Keratinocyte (primary cell): ENCODE data around the gene FAM3C. TPM values are rescaled to one million over a fixed set of nuclear protein-coding genes. Genes with fewer than 3 reads are reported as not detected.

ENCODE experiments used
- DNase-seq: peaks from one replicate; pipeline ENCODE4 v3.0.0-alpha.2; 2011; ENCODE audit warnings: low read depth, missing footprints, low spot score
- FAIRE-seq: peaks from 2 replicates; lab custom pipeline; 2011; peaks lifted over from hg19 to GRCh38; lab: Jason Lieb, UNC
- H2AFZ ChIP-seq: 2 replicates; pipeline ENCODE4 v1.6.0; 2012; ENCODE audit warnings: low read length, control low read depth, inconsistent platforms; ENCODE audit not compliant: control insufficient read depth
- H3K27ac ChIP-seq: 2 replicates; pipeline ENCODE4 v1.5.1; 2011; ENCODE audit warnings: low read length; ENCODE audit not compliant: control insufficient read depth, insufficient read depth
- H3K27me3 ChIP-seq: 3 replicates; pipeline ENCODE4 v1.6.0; 2011; ENCODE audit warnings: low read length; ENCODE audit not compliant: control insufficient read depth, insufficient read depth; ENCODE audit errors: extremely low read depth
- H3K36me3 ChIP-seq, 2 experiments: 2 replicates in 1 of 2; 3 replicates in 1 of 2; pipeline ENCODE4 v1.5.1; 2011; ENCODE audit warnings: low read length in 2 of 2, mild to moderate bottlenecking in 1 of 2; ENCODE audit not compliant: control insufficient read depth in 2 of 2, insufficient read depth in 2 of 2; ENCODE audit errors: extremely low read depth in 1 of 2
- H3K4me1 ChIP-seq: 3 replicates; pipeline ENCODE4 v1.5.1; 2011; ENCODE audit warnings: low read length; ENCODE audit not compliant: control insufficient read depth, insufficient read depth; ENCODE audit errors: extremely low read depth
- H3K4me2 ChIP-seq: 3 replicates; pipeline ENCODE4 v1.6.0; 2011; ENCODE audit warnings: low read depth, low read length; ENCODE audit not compliant: control insufficient read depth, insufficient read depth; ENCODE audit errors: extremely low read depth
- H3K4me3 ChIP-seq, 3 experiments: fragments of 200-600 bp in 1 of 3; sonication (generic) in 1 of 3; 2 replicates in 2 of 3; 3 replicates in 1 of 3; pipeline ENCODE4 v1.5.1; 2011 to 2016; ENCODE audit warnings: low read length in 3 of 3, mild to moderate bottlenecking in 3 of 3, control low read depth in 2 of 3, inconsistent platforms in 1 of 3, low read depth in 1 of 3, mixed read lengths in 1 of 3, mixed run types in 1 of 3, moderate library complexity in 1 of 3; ENCODE audit not compliant: control insufficient read depth in 2 of 3, insufficient read depth in 2 of 3; ENCODE audit errors: extremely low read depth in 1 of 3
- H3K79me2 ChIP-seq: 2 replicates; pipeline ENCODE4 v1.6.0; 2012; ENCODE audit warnings: low read length; ENCODE audit not compliant: control insufficient read depth, insufficient read depth
- H3K9ac ChIP-seq: 3 replicates; pipeline ENCODE4 v1.6.0; 2011; ENCODE audit warnings: low read length; ENCODE audit not compliant: control insufficient read depth, insufficient read depth; ENCODE audit errors: extremely low read depth
- H3K9me1 ChIP-seq: 3 replicates; pipeline ENCODE4 v1.6.0; 2011; ENCODE audit warnings: low read length; ENCODE audit not compliant: control insufficient read depth, insufficient read depth; ENCODE audit errors: extremely low read depth
- H3K9me3 ChIP-seq: 2 replicates; pipeline ENCODE4 v1.5.1; 2012; ENCODE audit warnings: low read depth, low read length; ENCODE audit not compliant: control insufficient read depth
- H4K20me1 ChIP-seq: 3 replicates; pipeline ENCODE4 v1.6.0; 2011; ENCODE audit warnings: low read length; ENCODE audit not compliant: control insufficient read depth, insufficient read depth; ENCODE audit errors: extremely low read depth
- EZH2 ChIP-seq: IDR thresholded peaks from one replicate; pipeline ENCODE4 v1.6.1; 2012; ENCODE audit warnings: inconsistent platforms, mild to moderate bottlenecking, low read length, moderate library complexity
- dilution Hi-C: fragments of 300-500 bp; cut with MboI; formaldehyde crosslinking; loops from one replicate; pipeline ENCODE4 v1.7.0; 2020; ENCODE audit warnings: low sequenced_read_pairs; ENCODE audit not compliant: extremely low pct_ligation_motif_present
- polyA plus RNA-seq, 5 experiments: library from polyadenylated mRNA; depleted of rRNA in 3 of 5; stranded (reverse) in 3 of 5; stranded (forward) in 1 of 5; unstranded in 1 of 5; fragments of >200 nt; gene quantifications; 1 replicate in 1 of 5; 2 replicates in 3 of 5; 3 replicates in 1 of 5; pipeline versions ENCODE4 v1.2.1 to v1.2.3, GENCODE V29; 2011 to 2012; ENCODE audit warnings: missing spikeins in 2 of 5, low read depth in 1 of 5, low replicate concordance in 1 of 5
- TF ChIP-seq, protein P1 (sequence below), 3 experiments: IDR thresholded peaks in 1 of 3; conservative IDR thresholded peaks in 1 of 3; optimal IDR thresholded peaks in 1 of 3; 2 replicates in 2 of 3; 3 replicates in 1 of 3; pipeline versions ENCODE3 to v1.5.1; 2011; ENCODE audit warnings: low read length in 3 of 3, mild to moderate bottlenecking in 3 of 3, moderate library complexity in 2 of 3, control low read depth in 1 of 3, inconsistent platforms in 1 of 3; ENCODE audit not compliant: insufficient read depth in 2 of 3; ENCODE audit errors: extremely low read depth in 1 of 3

FAM3C gene
- polyA plus RNA-seq, 1 donor (not counting 4 experiments of a cell fraction or from before 2014, with no cell fraction given) = 93.5 TPM

DNA sequence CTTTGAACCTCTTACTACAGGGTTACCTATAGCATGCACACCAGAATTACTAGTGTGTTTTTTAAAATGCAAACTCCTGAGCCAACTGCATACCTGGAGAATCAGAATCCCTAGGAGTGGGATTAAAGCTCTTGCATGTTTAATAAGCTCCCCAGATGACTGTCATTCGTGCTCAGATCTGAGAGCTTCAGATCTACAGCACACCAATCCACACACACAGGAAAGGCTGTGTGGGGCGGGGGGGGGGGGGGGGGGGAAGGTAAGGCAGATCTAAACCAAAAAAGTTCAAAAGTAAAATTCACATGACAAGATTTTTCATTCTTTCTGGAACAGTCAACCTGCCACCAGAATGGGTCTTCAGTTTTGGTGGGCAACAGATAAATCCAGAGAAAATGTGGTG is 5.5 kb downstream of the FAM3C start:
- peaks cover 4% of the 10 kb centered on the region for H3K4me1 ChIP-seq

GRCh38 chr7:121390109-121390508 is 6.0 kb downstream of the FAM3C start:
- dilution Hi-C loops = loop anchor here (25.0 kb wide), 1 partner anchor 172 kb away; no protein-coding TSS in a partner anchor
- no peaks in the 10 kb centered on the region for H3K27me3 ChIP-seq
- no peak overlapping the region for H2AFZ ChIP-seq
- H3K79me2 ChIP-seq = peaks cover 96% of the 10 kb centered on the region
- H3K9me3 ChIP-seq = no peaks in the 10 kb centered on the region
- no peaks in the 10 kb centered on the region for H3K9me1 ChIP-seq
- no peak for TF ChIP-seq EZH2
- TF ChIP-seq, protein P1, sequence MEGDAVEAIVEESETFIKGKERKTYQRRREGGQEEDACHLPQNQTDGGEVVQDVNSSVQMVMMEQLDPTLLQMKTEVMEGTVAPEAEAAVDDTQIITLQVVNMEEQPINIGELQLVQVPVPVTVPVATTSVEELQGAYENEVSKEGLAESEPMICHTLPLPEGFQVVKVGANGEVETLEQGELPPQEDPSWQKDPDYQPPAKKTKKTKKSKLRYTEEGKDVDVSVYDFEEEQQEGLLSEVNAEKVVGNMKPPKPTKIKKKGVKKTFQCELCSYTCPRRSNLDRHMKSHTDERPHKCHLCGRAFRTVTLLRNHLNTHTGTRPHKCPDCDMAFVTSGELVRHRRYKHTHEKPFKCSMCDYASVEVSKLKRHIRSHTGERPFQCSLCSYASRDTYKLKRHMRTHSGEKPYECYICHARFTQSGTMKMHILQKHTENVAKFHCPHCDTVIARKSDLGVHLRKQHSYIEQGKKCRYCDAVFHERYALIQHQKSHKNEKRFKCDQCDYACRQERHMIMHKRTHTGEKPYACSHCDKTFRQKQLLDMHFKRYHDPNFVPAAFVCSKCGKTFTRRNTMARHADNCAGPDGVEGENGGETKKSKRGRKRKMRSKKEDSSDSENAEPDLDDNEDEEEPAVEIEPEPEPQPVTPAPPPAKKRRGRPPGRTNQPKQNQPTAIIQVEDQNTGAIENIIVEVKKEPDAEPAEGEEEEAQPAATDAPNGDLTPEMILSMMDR (optimal IDR thresholded peaks at IDR 0.05 in 1 of 3, IDR thresholded peaks at IDR 0.05 in 1 of 3, conservative IDR thresholded peaks at IDR 0.05 in 1 of 3; ENCODE audit: extremely low read depth in 1 of 3, insufficient read depth in 2 of 3, low read length in 3 of 3) = no peak
- H3K36me3 ChIP-seq = peaks cover 2 to 13% of the 10 kb centered on the region in 2 experiments
- H4K20me1 ChIP-seq = no peaks in the 10 kb centered on the region
- H3K4me2 ChIP-seq = no peak overlapping the region
- H3K27ac ChIP-seq = no peak overlapping the region
- H3K4me1 ChIP-seq = peaks cover 4% of the 10 kb centered on the region
- H3K4me3 ChIP-seq = no peak overlapping the region
- no peak for DNase-seq
- no peak for FAIRE-seq
- no peak overlapping the region for H3K9ac ChIP-seq

More for the DNA sequence above, 5.5 kb downstream of the FAM3C start:
- DNase-seq = no peak
- Histone ChIP-seq H3K9ac (no peak overlapping the region), H3K27me3 (no peaks in the 10 kb centered on the region), H3K36me3 (peaks cover 2 to 10% of the 10 kb centered on the region in 2 experiments), H3K27ac (no peak overlapping the region), H2AFZ (no peak overlapping the region), H4K20me1 (no peaks in the 10 kb centered on the region), H3K9me1 (no peaks in the 10 kb centered on the region), H3K4me3 (no peak overlapping the region), H3K79me2 (peaks cover 96% of the 10 kb centered on the region), H3K4me2 (no peak overlapping the region), H3K9me3 (no peaks in the 10 kb centered on the region)
- FAIRE-seq = no peak
- dilution Hi-C loops = loop anchor here (25.0 kb wide), 1 partner anchor 172 kb away; no protein-coding TSS in a partner anchor
- no peak for TF ChIP-seq EZH2
- TF ChIP-seq, protein P1 (optimal IDR thresholded peaks at IDR 0.05 in 1 of 3, IDR thresholded peaks at IDR 0.05 in 1 of 3, conservative IDR thresholded peaks at IDR 0.05 in 1 of 3; ENCODE audit: extremely low read depth in 1 of 3, insufficient read depth in 2 of 3, low read length in 3 of 3) = no peak
